ENCODE measurements around the gene LPCAT3. TPM values are rescaled to one million over a fixed set of nuclear protein-coding genes. Genes with fewer than 3 reads are reported as not detected.

LPCAT3 gene
- total and polyA plus RNA-seq, 2 of the 13 experiments (the other 11 are each of a cell fraction or from before 2014, with no cell fraction given), result 44.5 to 64.3 TPM

GRCh38 chr12:7061596-7061995 lies 43.3 kb upstream of the LPCAT3 start (continued):
- TF ChIP-seq PAXIP1 (CRISPR knock-in tag; conservative IDR thresholded peaks at IDR 0.05), result peak; percentile 29; the same call in 1 of the 2 replicates
- no peak for TF ChIP-seq CREBL2 (CRISPR knock-in tag; IDR thresholded peaks at IDR 0.05; ENCODE audit: borderline replicate concordance)
- TF ChIP-seq ZFY (CRISPR knock-in tag; IDR thresholded peaks at IDR 0.05), result 0 out of 2 replicates have a peak, but pooled peaks have one; percentile 27
- 0 out of 2 replicates have a peak, but pooled peaks have one; percentile 14 for TF ChIP-seq ZMYM4 (CRISPR knock-in tag; IDR thresholded peaks at IDR 0.05)
- TF ChIP-seq HNF4G (IDR thresholded peaks at IDR 0.05; ENCODE audit: borderline replicate concordance, low read depth, low read length), result 0 out of 2 replicates have a peak, but pooled peaks have one; percentile 30
- no peak for TF ChIP-seq HNF4G (CRISPR knock-in tag; IDR thresholded peaks at IDR 0.05; ENCODE audit: borderline replicate concordance, low read depth)
- no peak for TF ChIP-seq NPAS2 (CRISPR knock-in tag; IDR thresholded peaks at IDR 0.05; ENCODE audit: borderline replicate concordance)
- TF ChIP-seq, protein P1, sequence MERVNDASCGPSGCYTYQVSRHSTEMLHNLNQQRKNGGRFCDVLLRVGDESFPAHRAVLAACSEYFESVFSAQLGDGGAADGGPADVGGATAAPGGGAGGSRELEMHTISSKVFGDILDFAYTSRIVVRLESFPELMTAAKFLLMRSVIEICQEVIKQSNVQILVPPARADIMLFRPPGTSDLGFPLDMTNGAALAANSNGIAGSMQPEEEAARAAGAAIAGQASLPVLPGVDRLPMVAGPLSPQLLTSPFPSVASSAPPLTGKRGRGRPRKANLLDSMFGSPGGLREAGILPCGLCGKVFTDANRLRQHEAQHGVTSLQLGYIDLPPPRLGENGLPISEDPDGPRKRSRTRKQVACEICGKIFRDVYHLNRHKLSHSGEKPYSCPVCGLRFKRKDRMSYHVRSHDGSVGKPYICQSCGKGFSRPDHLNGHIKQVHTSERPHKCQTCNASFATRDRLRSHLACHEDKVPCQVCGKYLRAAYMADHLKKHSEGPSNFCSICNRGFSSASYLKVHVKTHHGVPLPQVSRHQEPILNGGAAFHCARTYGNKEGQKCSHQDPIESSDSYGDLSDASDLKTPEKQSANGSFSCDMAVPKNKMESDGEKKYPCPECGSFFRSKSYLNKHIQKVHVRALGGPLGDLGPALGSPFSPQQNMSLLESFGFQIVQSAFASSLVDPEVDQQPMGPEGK (CRISPR knock-in tag; IDR thresholded peaks at IDR 0.05), result no peak
- TF ChIP-seq ZNF160 (CRISPR knock-in tag; IDR thresholded peaks at IDR 0.05), result no peak
- TF ChIP-seq NR2F6 (IDR thresholded peaks at IDR 0.05), result no peak
- no peak for TF ChIP-seq NR2F6 (CRISPR knock-in tag; IDR thresholded peaks at IDR 0.05)
- TF ChIP-seq STAG1 (CRISPR knock-in tag; IDR thresholded peaks at IDR 0.05), result 0 out of 2 replicates have a peak, but pooled peaks have one; percentile 13
- TF ChIP-seq, protein P2, sequence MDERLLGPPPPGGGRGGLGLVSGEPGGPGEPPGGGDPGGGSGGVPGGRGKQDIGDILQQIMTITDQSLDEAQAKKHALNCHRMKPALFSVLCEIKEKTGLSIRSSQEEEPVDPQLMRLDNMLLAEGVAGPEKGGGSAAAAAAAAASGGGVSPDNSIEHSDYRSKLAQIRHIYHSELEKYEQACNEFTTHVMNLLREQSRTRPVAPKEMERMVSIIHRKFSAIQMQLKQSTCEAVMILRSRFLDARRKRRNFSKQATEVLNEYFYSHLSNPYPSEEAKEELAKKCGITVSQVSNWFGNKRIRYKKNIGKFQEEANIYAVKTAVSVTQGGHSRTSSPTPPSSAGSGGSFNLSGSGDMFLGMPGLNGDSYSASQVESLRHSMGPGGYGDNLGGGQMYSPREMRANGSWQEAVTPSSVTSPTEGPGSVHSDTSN (CRISPR knock-in tag; IDR thresholded peaks at IDR 0.05), result no peak
- no peak for TF ChIP-seq TERF1 (CRISPR knock-in tag; IDR thresholded peaks at IDR 0.05)
- no peak for TF ChIP-seq GTF3A (CRISPR knock-in tag; conservative IDR thresholded peaks at IDR 0.05)
- no peak for TF ChIP-seq UBTF (CRISPR knock-in tag; IDR thresholded peaks at IDR 0.05)
- 0 out of 2 replicates have a peak, but pooled peaks have one; percentile 14 for TF ChIP-seq BORCS8-MEF2B (CRISPR knock-in tag; IDR thresholded peaks at IDR 0.05)
- TF ChIP-seq HNF4A (CRISPR knock-in tag; IDR thresholded peaks at IDR 0.05), result peak; percentile 77
- no peak for TF ChIP-seq CREM (IDR thresholded peaks at IDR 0.05)
- TF ChIP-seq CREM (CRISPR knock-in tag; IDR thresholded peaks at IDR 0.05), result no peak
- no peak for TF ChIP-seq MED13 (CRISPR knock-in tag; IDR thresholded peaks at IDR 0.05)
- TF ChIP-seq NFE2L1 (CRISPR knock-in tag; IDR thresholded peaks at IDR 0.05; ENCODE audit: borderline replicate concordance), result no peak

Data from HepG2 (cell line).